ENCODE data around the gene TFAP2A.

The TFAP2A gene

GRCh38 chr6:10382322-10382721 is 32.6 kb downstream of the TFAP2A start:
- TF ChIP-seq CTCF (IDR thresholded peaks at IDR 0.05; ENCODE audit: insufficient read depth, low read depth, low read length, missing control alignments): no peak
- DNase-seq (ENCODE audit: low read depth): no peak
- H3K4me3 ChIP-seq (ENCODE audit: low read depth, low read length): no peak overlapping the region

GRCh38 chr6:10381830-10382208 is 33.1 kb downstream of the TFAP2A start:
- H3K4me3 ChIP-seq (ENCODE audit: low read depth, low read length): no peak overlapping the region
- no peak for TF ChIP-seq CTCF (IDR thresholded peaks at IDR 0.05; ENCODE audit: insufficient read depth, low read depth, low read length, missing control alignments)
- no peak for DNase-seq (ENCODE audit: low read depth)

- peak; percentile 28 for TF ChIP-seq CTCF (IDR thresholded peaks at IDR 0.05; ENCODE audit: insufficient read depth, low read depth, low read length, missing control alignments)
- DNase-seq (ENCODE audit: low read depth): peak; percentile 40
- H3K4me3 ChIP-seq (ENCODE audit: low read depth, low read length): no peak overlapping the region
These were observed 33.6 kb downstream of the TFAP2A start for GRCh38 chr6:10381133-10381829.

GRCh38 chr6:10375391-10375969 is 39.4 kb downstream of the TFAP2A start:
- no peak overlapping the region for H3K4me3 ChIP-seq (ENCODE audit: low read depth, low read length)
- DNase-seq (ENCODE audit: low read depth): no peak
- no peak for TF ChIP-seq CTCF (IDR thresholded peaks at IDR 0.05; ENCODE audit: insufficient read depth, low read depth, low read length, missing control alignments)

- H3K4me3 ChIP-seq (ENCODE audit: low read depth, low read length): no peak overlapping the region
- TF ChIP-seq CTCF (IDR thresholded peaks at IDR 0.05; ENCODE audit: insufficient read depth, low read depth, low read length, missing control alignments): no peak
These were observed 41.1 kb downstream of the TFAP2A start for GRCh38 chr6:10373642-10374359.

GRCh38 chr6:10369896-10370295 is 45.0 kb downstream of the TFAP2A start:
- no peak overlapping the region for H3K4me3 ChIP-seq (ENCODE audit: low read depth, low read length)
- DNase-seq (ENCODE audit: low read depth): peak; percentile 11
- TF ChIP-seq CTCF (IDR thresholded peaks at IDR 0.05; ENCODE audit: insufficient read depth, low read depth, low read length, missing control alignments): no peak

More at GRCh38 chr6:10373642-10374359, 41.1 kb downstream of the TFAP2A start:
- DNase-seq (ENCODE audit: low read depth): no peak

Measured in GM12865 (cell line).